HUES6 (cell line): ENCODE data around the gene CACNA1I.
"Not testable (repeated sequence)": the region's sequence is repeated elsewhere in the genome, so short reads cannot be mapped to it uniquely, and the experiment has no call there.

Experiments
- H3K27ac ChIP-seq: 2 replicates; pipeline ENCODE4 v1.7.0; 2013; ENCODE audit warnings: low read depth, mild to moderate bottlenecking, low read length, inconsistent platforms
- H3K27me3 ChIP-seq: 2 replicates; pipeline ENCODE4 v1.6.1; 2013; ENCODE audit warnings: low read length; ENCODE audit not compliant: control insufficient read depth, insufficient read depth
- H3K36me3 ChIP-seq: 2 replicates; pipeline ENCODE4 v1.6.1; 2013; ENCODE audit warnings: low read length; ENCODE audit not compliant: control insufficient read depth, insufficient read depth
- H3K4me1 ChIP-seq: 2 replicates; pipeline ENCODE4 v1.6.1; 2013; ENCODE audit warnings: low read length; ENCODE audit not compliant: control insufficient read depth, insufficient read depth
- H3K4me3 ChIP-seq: 2 replicates; pipeline ENCODE4 v1.5.1; 2013; ENCODE audit warnings: low read depth, low read length
- H3K9ac ChIP-seq: one replicate; pipeline ENCODE4 v1.6.1; 2013; ENCODE audit warnings: mild to moderate bottlenecking, low read length
- H3K9me3 ChIP-seq: 2 replicates; pipeline ENCODE4 v1.6.1; 2013; ENCODE audit warnings: low read depth, low read length; ENCODE audit not compliant: control insufficient read depth, insufficient read depth

Gene CACNA1I

GRCh38 chr22:39724857-39725256, 154.3 kb downstream of the CACNA1I start:
- no peak overlapping the region for H3K4me3 ChIP-seq
- H3K9ac ChIP-seq: no peak overlapping the region
- no peak overlapping the region for H3K27ac ChIP-seq
- no peaks in the 10 kb centered on the region for H3K9me3 ChIP-seq
- peaks cover 10% of the 10 kb centered on the region; the same call in 1 of the 2 replicates for H3K27me3 ChIP-seq
- no peaks in the 10 kb centered on the region for H3K36me3 ChIP-seq
- H3K4me1 ChIP-seq: peaks cover 13% of the 10 kb centered on the region; the same call in 1 of the 2 replicates

GRCh38 chr22:39725351-39726035, 154.9 kb downstream of the CACNA1I start:
- Histone ChIP-seq H3K4me3 (no peak overlapping the region), H3K9ac (no peak overlapping the region), H3K27ac (no peak overlapping the region), H3K9me3 (no peaks in the 10 kb centered on the region), H3K27me3 (peaks cover 10% of the 10 kb centered on the region; the same call in 1 of the 2 replicates), H3K36me3 (no peaks in the 10 kb centered on the region), H3K4me1 (peaks cover 6% of the 10 kb centered on the region; the same call in 1 of the 2 replicates)

- Histone ChIP-seq H3K9me3 (no peaks in the 10 kb centered on the region), H3K36me3 (no peaks in the 10 kb centered on the region), H3K27me3 (peaks cover 10% of the 10 kb centered on the region; the same call in 1 of the 2 replicates), H3K27ac (no peak overlapping the region), H3K4me3 (no peak overlapping the region), H3K9ac (no peak overlapping the region), H3K4me1 (peaks cover 14% of the 10 kb centered on the region)
These were observed 157.0 kb downstream of the CACNA1I start for GRCh38 chr22:39727541-39727940.

- H3K36me3 ChIP-seq: no peaks in the 10 kb centered on the region
- H3K4me1 ChIP-seq: peaks cover 15% of the 10 kb centered on the region
- H3K27ac ChIP-seq: no peak overlapping the region
- H3K4me3 ChIP-seq: no peak overlapping the region
- H3K27me3 ChIP-seq: peaks cover 10% of the 10 kb centered on the region; the same call in 1 of the 2 replicates
- H3K9ac ChIP-seq: no peak overlapping the region
- H3K9me3 ChIP-seq: no peaks in the 10 kb centered on the region
These were observed 157.8 kb downstream of the CACNA1I start for GRCh38 chr22:39728236-39728860.

GRCh38 chr22:39729141-39729934, 158.8 kb downstream of the CACNA1I start:
- no peak overlapping the region for H3K4me3 ChIP-seq
- no peak overlapping the region for H3K9ac ChIP-seq

GRCh38 chr22:39731481-39731880, 160.9 kb downstream of the CACNA1I start:
- peaks cover 5% of the 10 kb centered on the region; the same call in 1 of the 2 replicates for H3K27me3 ChIP-seq
- H3K9ac ChIP-seq: no peak overlapping the region
- no peaks in the 10 kb centered on the region for H3K36me3 ChIP-seq
- H3K9me3 ChIP-seq: no peaks in the 10 kb centered on the region
- no peak overlapping the region for H3K27ac ChIP-seq
- H3K4me1 ChIP-seq: peaks cover 15% of the 10 kb centered on the region
- H3K4me3 ChIP-seq: no peak overlapping the region

More at GRCh38 chr22:39729141-39729934, 158.8 kb downstream of the CACNA1I start:
- Histone ChIP-seq H3K27me3 (peaks cover 10% of the 10 kb centered on the region; the same call in 1 of the 2 replicates), H3K36me3 (no peaks in the 10 kb centered on the region), H3K4me1 (peaks cover 15% of the 10 kb centered on the region), H3K27ac (no peak overlapping the region), H3K9me3 (no peaks in the 10 kb centered on the region)

- H3K36me3 ChIP-seq: no peaks in the 10 kb centered on the region
- no peak overlapping the region for H3K4me3 ChIP-seq
- peaks cover 15% of the 10 kb centered on the region for H3K4me1 ChIP-seq
- H3K9ac ChIP-seq: no peak overlapping the region
- no peak overlapping the region for H3K27ac ChIP-seq
- H3K9me3 ChIP-seq: no peaks in the 10 kb centered on the region
- peaks cover 5% of the 10 kb centered on the region; the same call in 1 of the 2 replicates for H3K27me3 ChIP-seq
These were observed 161.5 kb downstream of the CACNA1I start for GRCh38 chr22:39731881-39732555.

- H3K27ac ChIP-seq: no peak overlapping the region
- no peak overlapping the region for H3K4me3 ChIP-seq
- no peaks in the 10 kb centered on the region for H3K9me3 ChIP-seq
- H3K36me3 ChIP-seq: no peaks in the 10 kb centered on the region
- peaks cover 15% of the 10 kb centered on the region for H3K4me1 ChIP-seq
- no peaks in the 10 kb centered on the region; the same call in 1 of the 2 replicates for H3K27me3 ChIP-seq
- H3K9ac ChIP-seq: no peak overlapping the region
These were observed 162.1 kb downstream of the CACNA1I start for GRCh38 chr22:39732625-39733024.

GRCh38 chr22:39733191-39733590, 162.6 kb downstream of the CACNA1I start:
- H3K27ac ChIP-seq: no peak overlapping the region
- no peaks in the 10 kb centered on the region; the same call in 1 of the 2 replicates for H3K27me3 ChIP-seq
- H3K9ac ChIP-seq: no peak overlapping the region
- H3K4me3 ChIP-seq: no peak overlapping the region
- no peaks in the 10 kb centered on the region for H3K9me3 ChIP-seq
- peaks cover 15% of the 10 kb centered on the region for H3K4me1 ChIP-seq
- no peaks in the 10 kb centered on the region for H3K36me3 ChIP-seq

- H3K36me3 ChIP-seq, H3K9ac ChIP-seq, H3K4me3 ChIP-seq, H3K9me3 ChIP-seq, H3K27ac ChIP-seq, H3K27me3 ChIP-seq: not testable (repeated sequence)
- H3K4me1 ChIP-seq: peaks cover 15% of the 10 kb centered on the region
These were observed 163.5 kb downstream of the CACNA1I start for GRCh38 chr22:39734046-39734445.
